Subcutaneous abdominal adipose tissue (tissue), 5 donors: Measurements from ENCODE around the gene USP40.

Experiments used
- H3K27ac ChIP-seq: one replicate; pipeline ENCODE4 v1.7.0; 2013; ENCODE audit warnings: low read depth, mild to moderate bottlenecking, inconsistent platforms, low read length, moderate library complexity
- H3K27me3 ChIP-seq, 5 donors: one replicate each; pipeline ENCODE4 v1.7.0; 2013; ENCODE audit warnings: low read length in 5 of 5, inconsistent platforms in 1 of 5; ENCODE audit not compliant: control insufficient read depth in 5 of 5, insufficient read depth in 4 of 5
- H3K36me3 ChIP-seq, 5 donors: one replicate each; pipeline ENCODE4 v1.7.0; 2013; ENCODE audit warnings: low read length in 5 of 5; ENCODE audit not compliant: control insufficient read depth in 5 of 5, insufficient read depth in 5 of 5
- H3K4me1 ChIP-seq, 5 donors: one replicate each; pipeline ENCODE4 v1.7.0; 2013; ENCODE audit warnings: low read length in 5 of 5, mild to moderate bottlenecking in 3 of 5, moderate library complexity in 1 of 5; ENCODE audit not compliant: control insufficient read depth in 5 of 5, insufficient read depth in 5 of 5
- H3K4me3 ChIP-seq, 5 donors: one replicate each; pipeline ENCODE4 v1.7.0; 2013; ENCODE audit warnings: low read length in 5 of 5, low read depth in 1 of 5
- H3K9ac ChIP-seq, 5 donors: one replicate each; pipeline ENCODE4 v1.7.0; 2013; ENCODE audit warnings: low read length in 5 of 5, mild to moderate bottlenecking in 4 of 5, moderate library complexity in 3 of 5
- H3K9me3 ChIP-seq, 5 donors: one replicate each; pipeline ENCODE4 v1.7.0; 2013; ENCODE audit warnings: low read length in 5 of 5; ENCODE audit not compliant: control insufficient read depth in 5 of 5
- donor health status: healthy.
- donor health status: healthy.
- donor health status: healthy.
- donor health status: healthy.
- donor health status: healthy.

USP40 gene

DNA sequence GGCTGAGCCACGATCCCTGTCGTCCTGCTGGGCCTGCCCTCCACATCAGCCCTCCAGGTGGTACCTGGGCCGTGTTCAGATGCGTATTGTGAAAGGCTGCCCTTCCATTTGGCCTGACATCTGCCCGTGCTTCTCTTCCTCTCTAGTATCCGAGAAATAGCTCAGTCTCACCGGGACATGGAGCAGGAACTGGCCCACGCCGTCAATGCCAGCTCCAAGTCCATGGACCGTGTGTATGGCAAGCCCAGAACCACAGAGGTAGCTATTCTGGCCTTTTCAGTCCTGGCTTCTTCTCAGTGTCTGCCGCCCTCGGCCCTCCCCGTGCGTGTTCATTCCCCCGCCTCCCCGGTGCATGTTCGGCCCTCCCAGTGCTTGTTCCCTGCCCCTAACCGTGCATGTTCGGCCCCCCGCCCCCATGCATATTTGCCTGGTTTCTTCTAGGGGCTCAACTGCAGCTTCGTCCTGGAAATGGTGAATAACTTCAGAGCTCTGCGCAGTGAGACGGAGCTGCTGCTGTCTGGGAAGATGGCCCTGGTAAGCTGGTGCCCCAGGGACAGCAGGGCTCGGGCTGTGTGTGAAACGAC is 104.3 kb downstream of the USP40 start:
- H3K4me1 ChIP-seq: no peaks in the 10 kb centered on the region
- no peak overlapping the region for H3K27ac ChIP-seq
- H3K27me3 ChIP-seq: no peaks in the 10 kb centered on the region
- no peak overlapping the region for H3K4me3 ChIP-seq
- H3K9ac ChIP-seq: no peak overlapping the region
- no peaks in the 10 kb centered on the region for H3K9me3 ChIP-seq
- H3K36me3 ChIP-seq: peaks cover 0 to 93% (median 85%) of the 10 kb centered on the region in 5 donors

DNA sequence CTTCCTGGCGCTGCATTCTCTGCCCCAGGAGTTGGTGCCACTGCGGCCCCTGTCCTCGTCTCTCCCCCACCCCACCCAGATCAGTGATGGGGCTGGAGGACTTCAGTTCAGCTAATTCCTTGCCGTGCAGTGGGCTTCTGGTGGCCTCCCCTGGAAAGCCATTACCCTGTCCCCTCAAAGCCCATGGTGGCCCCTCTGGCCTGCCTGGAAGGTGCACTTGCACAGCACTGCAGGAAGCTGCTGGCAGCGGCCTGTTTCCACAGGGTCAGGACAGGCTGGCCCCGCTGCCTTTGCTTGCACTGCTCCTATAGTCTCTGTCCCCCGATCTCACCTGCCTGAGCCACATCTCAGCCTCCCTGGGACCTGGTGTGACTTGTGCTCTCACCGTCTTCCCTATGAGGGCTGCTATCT is 105.1 kb downstream of the USP40 start:
- H3K27ac ChIP-seq: no peak overlapping the region
- no peaks in the 10 kb centered on the region for H3K27me3 ChIP-seq
- peaks cover 0 to 93% (median 84%) of the 10 kb centered on the region in 5 donors for H3K36me3 ChIP-seq
- H3K4me3 ChIP-seq: no peak overlapping the region
- H3K9me3 ChIP-seq: no peaks in the 10 kb centered on the region
- H3K4me1 ChIP-seq: no peaks in the 10 kb centered on the region
- H3K9ac ChIP-seq: no peak overlapping the region

DNA sequence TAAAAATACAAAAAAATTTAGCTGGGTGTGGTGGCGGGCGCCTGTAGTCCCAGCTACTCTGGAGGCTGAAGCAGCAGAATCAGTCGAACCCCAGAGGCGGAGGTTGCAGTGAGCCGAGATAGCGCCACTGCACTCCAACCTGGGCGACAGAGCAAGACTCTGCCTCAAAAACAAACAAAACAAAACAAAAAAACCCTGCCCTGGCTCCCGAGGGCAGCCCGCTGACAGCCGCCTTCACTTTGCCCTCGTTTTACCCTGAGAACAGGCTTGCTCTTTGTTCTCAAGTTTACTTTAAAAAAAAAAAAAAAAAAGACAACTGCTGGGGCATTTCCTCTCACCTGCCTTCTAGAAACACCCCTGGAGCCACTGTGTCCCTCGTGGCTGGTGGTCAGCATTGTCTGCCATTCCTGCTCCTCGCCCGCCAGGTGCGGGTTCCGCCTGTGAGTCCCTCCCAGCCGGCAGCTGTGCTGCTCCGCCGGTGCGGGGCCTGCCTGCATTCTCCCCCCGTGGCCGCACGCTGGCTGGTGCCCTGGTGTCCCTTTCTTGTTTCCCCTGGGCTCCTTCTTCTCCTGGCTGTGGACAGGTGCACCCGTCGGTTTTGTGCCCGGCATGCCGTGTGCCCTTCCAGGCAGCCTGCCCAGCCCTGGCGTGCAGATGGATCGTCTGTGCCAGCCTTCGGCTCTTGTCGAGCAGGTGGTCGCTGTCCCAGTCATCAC is 105.7 kb downstream of the USP40 start:
- H3K4me1 ChIP-seq: no peaks in the 10 kb centered on the region
- no peak overlapping the region for H3K9ac ChIP-seq
- peaks cover 0 to 92% (median 85%) of the 10 kb centered on the region in 5 donors for H3K36me3 ChIP-seq
- no peaks in the 10 kb centered on the region for H3K27me3 ChIP-seq
- H3K27ac ChIP-seq: no peak overlapping the region
- H3K9me3 ChIP-seq: no peaks in the 10 kb centered on the region
- no peak overlapping the region for H3K4me3 ChIP-seq

DNA sequence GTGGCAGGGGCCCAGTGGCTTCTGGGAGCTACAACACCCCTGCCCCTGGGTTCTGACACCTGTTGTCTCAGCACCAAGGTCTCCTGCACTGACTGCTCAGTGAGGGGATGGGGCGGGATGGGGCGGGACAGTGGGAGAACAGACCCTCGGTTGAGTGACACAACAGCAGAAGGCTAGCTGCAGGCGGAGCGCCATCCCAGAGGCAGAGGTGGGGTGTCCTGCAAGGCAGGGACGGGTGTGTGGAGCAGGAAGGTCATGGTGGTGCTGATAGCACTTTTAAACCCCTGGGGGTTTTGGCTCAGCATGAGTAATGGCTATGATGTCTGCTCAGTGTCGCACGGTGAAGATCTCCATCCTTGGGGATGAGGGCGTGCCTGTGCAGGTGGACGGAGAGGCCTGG is 107.2 kb downstream of the USP40 start:
- peaks cover 0 to 97% (median 92%) of the 10 kb centered on the region in 5 donors for H3K36me3 ChIP-seq
- H3K4me1 ChIP-seq: no peaks in the 10 kb centered on the region
- H3K9ac ChIP-seq: no peak overlapping the region
- no peak overlapping the region for H3K4me3 ChIP-seq
- no peaks in the 10 kb centered on the region for H3K9me3 ChIP-seq
- H3K27ac ChIP-seq: no peak overlapping the region
- no peaks in the 10 kb centered on the region for H3K27me3 ChIP-seq

DNA sequence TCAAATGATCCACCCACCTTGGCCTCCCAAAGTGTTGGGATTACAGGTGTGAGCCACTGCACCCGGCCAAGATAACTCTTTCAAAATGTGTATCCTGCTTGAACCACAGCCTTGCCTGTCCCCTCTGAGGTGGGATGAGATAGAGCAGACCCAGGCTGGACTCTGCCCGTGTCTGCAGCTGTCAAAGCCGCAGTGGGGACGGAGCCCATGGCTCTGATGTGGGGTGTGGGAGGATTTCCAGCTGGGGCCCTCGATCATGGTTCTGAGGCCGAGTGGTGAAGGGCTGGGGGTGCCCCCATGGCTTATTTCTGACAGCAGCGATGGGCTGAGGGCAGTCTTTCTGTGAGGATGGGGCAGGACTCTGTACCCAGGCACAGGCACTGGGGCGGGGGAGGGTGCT is 107.8 kb downstream of the USP40 start:
- H3K27ac ChIP-seq: no peak overlapping the region
- no peaks in the 10 kb centered on the region for H3K4me1 ChIP-seq
- H3K27me3 ChIP-seq: no peaks in the 10 kb centered on the region
- H3K9me3 ChIP-seq: no peaks in the 10 kb centered on the region
- peaks cover 0 to 97% (median 91%) of the 10 kb centered on the region in 5 donors for H3K36me3 ChIP-seq
- H3K4me3 ChIP-seq: no peak overlapping the region
- H3K9ac ChIP-seq: no peak overlapping the region

DNA sequence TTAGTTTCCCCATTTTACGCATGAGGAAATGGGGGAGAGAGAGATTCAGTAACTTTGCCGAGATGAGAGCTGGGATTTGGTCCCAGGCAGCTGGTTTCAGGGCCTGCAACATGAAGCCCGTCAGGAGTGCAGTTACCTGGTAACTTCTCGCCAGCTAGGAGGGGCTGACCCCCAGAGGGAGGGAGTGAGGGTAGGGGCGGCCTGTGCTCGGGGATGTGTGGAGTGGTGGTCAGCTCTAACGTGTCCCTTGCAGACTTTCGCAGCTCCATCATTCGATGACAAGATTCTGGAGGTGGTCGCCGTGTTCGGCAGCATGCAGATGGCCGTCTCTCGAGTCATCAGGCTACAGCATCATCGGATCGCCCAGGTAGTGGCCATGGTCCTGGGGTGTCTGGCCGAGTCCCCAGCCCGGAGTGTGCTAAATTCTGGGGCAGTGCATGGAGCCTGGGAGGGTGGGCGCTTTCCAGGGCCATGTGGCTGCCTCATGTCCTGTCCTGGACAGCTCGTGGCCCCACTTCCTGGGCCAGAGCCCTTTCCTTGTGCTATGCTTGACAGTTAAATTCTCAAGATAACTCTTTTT is 108.5 kb downstream of the USP40 start:
- no peak overlapping the region for H3K27ac ChIP-seq
- H3K36me3 ChIP-seq: peaks cover 0 to 97% (median 91%) of the 10 kb centered on the region in 5 donors
- H3K4me3 ChIP-seq: no peak overlapping the region
- H3K4me1 ChIP-seq: no peaks in the 10 kb centered on the region
- no peak overlapping the region for H3K9ac ChIP-seq
- no peaks in the 10 kb centered on the region for H3K9me3 ChIP-seq
- no peaks in the 10 kb centered on the region for H3K27me3 ChIP-seq

DNA sequence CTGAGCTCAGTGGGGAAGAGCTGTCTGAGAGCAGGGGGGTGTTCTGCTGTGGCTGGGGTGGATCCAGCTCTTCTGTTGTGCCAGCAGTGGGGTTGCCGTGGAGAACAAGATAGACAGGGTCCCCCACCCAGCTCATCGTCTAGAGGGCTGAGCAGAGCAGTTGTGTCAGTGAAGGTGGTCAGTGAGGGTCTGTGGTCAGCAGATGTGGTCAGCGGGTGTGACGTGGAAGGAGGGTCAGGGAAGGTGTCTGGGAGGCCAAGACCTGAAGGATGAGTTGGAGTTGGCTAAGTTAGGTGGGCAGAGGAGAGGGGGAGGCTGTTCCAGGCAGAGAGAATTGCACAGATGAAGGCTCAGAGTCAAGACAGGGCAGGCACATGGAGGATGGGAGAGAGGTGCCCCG is 109.2 kb downstream of the USP40 start:
- Histone ChIP-seq H3K9ac (no peak overlapping the region), H3K27me3 (no peaks in the 10 kb centered on the region), H3K4me3 (no peak overlapping the region), H3K9me3 (no peaks in the 10 kb centered on the region), H3K4me1 (no peaks in the 10 kb centered on the region), H3K36me3 (peaks cover 0 to 97% (median 91%) of the 10 kb centered on the region in 5 donors), H3K27ac (no peak overlapping the region)

DNA sequence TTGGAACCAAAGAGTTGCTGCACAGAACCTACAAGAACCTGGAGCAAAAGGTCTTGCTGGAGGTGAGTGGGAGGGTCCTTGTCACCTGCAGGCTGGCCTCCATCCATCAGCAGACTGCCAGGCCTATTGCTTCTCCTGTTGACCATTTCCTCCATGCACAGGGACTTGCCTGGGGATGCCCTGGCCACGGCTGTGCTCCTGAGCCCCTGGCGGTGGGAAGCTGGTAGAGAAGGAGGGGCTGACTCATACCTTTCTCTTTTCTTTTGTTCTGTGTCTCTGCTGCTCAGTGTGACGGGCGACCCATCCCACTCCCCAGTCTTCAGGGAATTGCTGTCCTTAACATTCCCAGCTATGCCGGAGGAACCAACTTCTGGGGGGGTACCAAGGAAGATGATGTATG is 109.6 kb downstream of the USP40 start:
- H3K4me3 ChIP-seq: no peak overlapping the region

DNA sequence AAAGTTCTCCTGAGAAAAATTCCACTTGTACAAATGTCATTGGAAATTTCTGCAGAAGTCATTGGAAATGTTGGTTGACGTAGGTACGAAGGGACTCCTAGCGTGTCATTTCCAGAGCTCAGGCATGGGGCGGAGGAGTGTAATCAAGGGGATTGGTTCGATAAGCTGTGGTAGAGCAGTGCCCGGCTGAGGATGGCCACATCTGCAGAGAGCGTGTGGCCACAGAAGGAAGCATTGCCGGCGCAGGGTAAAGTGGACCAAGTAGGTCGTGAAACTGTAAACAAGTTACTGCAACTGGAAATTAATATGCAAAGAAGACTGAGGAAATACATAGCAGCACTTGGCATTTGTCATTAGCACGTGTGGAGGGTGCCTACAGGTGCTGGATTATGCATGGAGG is 110.5 kb downstream of the USP40 start:
- H3K9ac ChIP-seq: no peak overlapping the region
- H3K4me3 ChIP-seq: no peak overlapping the region
- no peaks in the 10 kb centered on the region for H3K4me1 ChIP-seq
- H3K36me3 ChIP-seq: peaks cover 0 to 97% (median 89%) of the 10 kb centered on the region in 5 donors
- no peaks in the 10 kb centered on the region for H3K27me3 ChIP-seq
- no peak overlapping the region for H3K27ac ChIP-seq
- no peaks in the 10 kb centered on the region for H3K9me3 ChIP-seq

More for the DNA sequence above, 109.6 kb downstream of the USP40 start:
- H3K27me3 ChIP-seq: no peaks in the 10 kb centered on the region
- H3K9me3 ChIP-seq: no peaks in the 10 kb centered on the region
- no peak overlapping the region for H3K9ac ChIP-seq
- H3K4me1 ChIP-seq: no peaks in the 10 kb centered on the region
- H3K36me3 ChIP-seq: peaks cover 0 to 97% (median 91%) of the 10 kb centered on the region in 5 donors
- no peak overlapping the region for H3K27ac ChIP-seq

DNA sequence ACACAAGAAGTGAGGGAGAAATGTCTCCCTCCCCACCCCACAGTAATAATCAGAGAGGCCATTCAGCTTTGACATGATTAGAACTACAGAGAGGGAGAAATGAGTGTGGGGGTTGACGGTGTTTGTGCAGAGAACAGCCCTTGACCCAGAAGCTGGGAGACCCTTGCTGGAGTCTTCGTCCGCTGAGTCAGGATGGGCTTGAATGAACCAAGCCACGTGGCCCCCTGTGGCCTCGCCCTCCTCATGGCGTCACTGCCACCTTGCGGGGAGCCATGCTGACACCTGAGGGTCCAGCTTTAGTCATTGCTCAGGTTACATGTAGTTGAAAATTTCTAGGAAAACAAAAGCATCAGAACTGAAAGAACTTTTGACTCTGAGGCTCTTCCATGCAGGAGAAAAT is 111.1 kb downstream of the USP40 start:
- Histone ChIP-seq H3K4me1 (no peaks in the 10 kb centered on the region), H3K27me3 (no peaks in the 10 kb centered on the region), H3K36me3 (peaks cover 0 to 99% (median 92%) of the 10 kb centered on the region in 5 donors), H3K4me3 (no peak overlapping the region), H3K27ac (no peak overlapping the region), H3K9ac (no peak overlapping the region), H3K9me3 (no peaks in the 10 kb centered on the region)
